Prostate gland (tissue), 2 donors: ENCODE measurements around the gene SLFN12L.

Experiments used
- POLR2A ChIP-seq: fragments of 450-650 bp; IDR thresholded peaks from one replicate; pipeline ENCODE4 v1.6.1; 2016; ENCODE audit warnings: antibody characterized with exemption, mild to moderate bottlenecking
- POLR2AphosphoS5 ChIP-seq: sonication (generic); formaldehyde crosslinking; IDR thresholded peaks from one replicate; pipeline ENCODE4 v1.6.1; 2017; ENCODE audit warnings: antibody characterized with exemption
- TF ChIP-seq, protein P1 (sequence below), 4 experiments: fragments of 200-600 bp in 2 of 4; fragments of 450-650 bp in 2 of 4; sonication (generic) in 2 of 4; IDR thresholded peaks; 1 replicate in 3 of 4; 2 replicates in 1 of 4; pipeline ENCODE4 v1.5.1; 2016 to 2019; ENCODE audit warnings: antibody characterized with exemption in 4 of 4, mild to moderate bottlenecking in 2 of 4, moderate library complexity in 2 of 4

DNA sequence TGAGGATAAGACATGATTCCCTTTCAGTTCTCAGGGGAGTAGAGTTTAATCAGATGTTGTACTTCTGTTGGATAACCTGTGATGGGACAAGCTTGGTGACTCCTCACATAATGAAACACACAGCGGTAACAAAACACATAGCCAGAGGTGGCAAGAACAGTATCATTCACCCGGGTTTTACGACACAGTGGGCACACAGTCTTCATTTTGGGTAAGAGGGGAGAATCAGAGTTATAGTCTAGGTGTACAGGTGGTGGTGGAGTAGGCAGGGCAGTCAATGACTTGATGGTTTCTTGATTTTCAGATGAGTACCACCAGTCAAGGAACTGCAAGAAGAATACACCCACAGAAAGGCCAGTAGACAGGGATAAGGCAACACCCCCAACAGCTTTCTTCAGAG, 38.3 kb upstream of the SLFN12L start:
- TF ChIP-seq, protein P1, sequence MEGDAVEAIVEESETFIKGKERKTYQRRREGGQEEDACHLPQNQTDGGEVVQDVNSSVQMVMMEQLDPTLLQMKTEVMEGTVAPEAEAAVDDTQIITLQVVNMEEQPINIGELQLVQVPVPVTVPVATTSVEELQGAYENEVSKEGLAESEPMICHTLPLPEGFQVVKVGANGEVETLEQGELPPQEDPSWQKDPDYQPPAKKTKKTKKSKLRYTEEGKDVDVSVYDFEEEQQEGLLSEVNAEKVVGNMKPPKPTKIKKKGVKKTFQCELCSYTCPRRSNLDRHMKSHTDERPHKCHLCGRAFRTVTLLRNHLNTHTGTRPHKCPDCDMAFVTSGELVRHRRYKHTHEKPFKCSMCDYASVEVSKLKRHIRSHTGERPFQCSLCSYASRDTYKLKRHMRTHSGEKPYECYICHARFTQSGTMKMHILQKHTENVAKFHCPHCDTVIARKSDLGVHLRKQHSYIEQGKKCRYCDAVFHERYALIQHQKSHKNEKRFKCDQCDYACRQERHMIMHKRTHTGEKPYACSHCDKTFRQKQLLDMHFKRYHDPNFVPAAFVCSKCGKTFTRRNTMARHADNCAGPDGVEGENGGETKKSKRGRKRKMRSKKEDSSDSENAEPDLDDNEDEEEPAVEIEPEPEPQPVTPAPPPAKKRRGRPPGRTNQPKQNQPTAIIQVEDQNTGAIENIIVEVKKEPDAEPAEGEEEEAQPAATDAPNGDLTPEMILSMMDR (IDR thresholded peaks at IDR 0.05): no peak
- TF ChIP-seq POLR2AphosphoS5 (no peak), POLR2A (no peak)
